A673 (cell line): Measurements from ENCODE around the gene PHACTR4. TPM values are rescaled to one million over a fixed set of nuclear protein-coding genes. Genes with fewer than 3 reads are reported as not detected.

Experiments
- BruUV-seq: library from RNA; stranded (reverse); fragments of 400-500 nt; replicated peaks from 2 replicates; lab custom pipeline; 2021; lab: Mats Ljungman, UMichigan
- CTCF ChIA-PET: fragments of 300-600 bp; sonication (Branson Sonifier 250); formaldehyde crosslinking; loops from one replicate; lab custom pipeline; 2022; ENCODE audit warnings: antibody characterized with exemption; lab: Charles Lee
- POLR2A ChIA-PET: fragments of 300-600 bp; sonication (Branson Sonifier 250); formaldehyde crosslinking; loops from one replicate; lab custom pipeline; 2022; ENCODE audit warnings: antibody characterized with exemption; ENCODE audit not compliant: low non-redundant PET; lab: Charles Lee
- DNase-seq: peaks from one replicate; pipeline ENCODE4 v3.0.0-alpha.2; 2015; ENCODE audit warnings: low spot score
- H3K27ac ChIP-seq: fragments of 200-600 bp; sonication (generic); 2 replicates; pipeline ENCODE4 v1.5.1; 2016; ENCODE audit warnings: mixed run types, low read depth, mild to moderate bottlenecking, mixed read lengths, antibody characterized with exemption, low read length; ENCODE audit not compliant: poor library complexity, severe bottlenecking
- H3K27me3 ChIP-seq: fragments of 200-600 bp; sonication (generic); replicated peaks from 2 replicates; pipeline ENCODE4 v1.6.1; 2017; ENCODE audit warnings: mixed run types, low read depth, mild to moderate bottlenecking, mixed read lengths, antibody characterized with exemption, low read length; ENCODE audit not compliant: insufficient read depth, poor library complexity
- H3K36me3 ChIP-seq: fragments of 200-600 bp; sonication (generic); 2 replicates; pipeline ENCODE4 v1.6.1; 2016; ENCODE audit warnings: mixed run types, mild to moderate bottlenecking, mixed read lengths, antibody characterized with exemption, low read length; ENCODE audit not compliant: insufficient read depth, poor library complexity, severe bottlenecking
- H3K4me1 ChIP-seq: fragments of 200-600 bp; sonication (generic); 2 replicates; pipeline ENCODE4 v1.6.1; 2017; ENCODE audit warnings: mixed run types, mild to moderate bottlenecking, mixed read lengths, antibody characterized with exemption, low read length; ENCODE audit not compliant: insufficient read depth, poor library complexity, severe bottlenecking
- H3K4me3 ChIP-seq: fragments of 200-600 bp; sonication (generic); 2 replicates; pipeline ENCODE4 v1.5.1; 2016; ENCODE audit warnings: low read depth, mixed run types, mild to moderate bottlenecking, mixed read lengths, low read length; ENCODE audit not compliant: poor library complexity, severe bottlenecking
- H3K9me3 ChIP-seq: fragments of 200-600 bp; sonication (generic); 2 replicates; pipeline ENCODE4 v1.6.1; 2016; ENCODE audit warnings: mixed run types, low read depth, mild to moderate bottlenecking, mixed read lengths, antibody characterized with exemption, low read length; ENCODE audit not compliant: poor library complexity, severe bottlenecking
- EZH2 ChIP-seq: fragments of 200-600 bp; sonication (generic); IDR thresholded peaks from 2 replicates; pipeline ENCODE4 v1.6.1; 2017; ENCODE audit warnings: borderline replicate concordance, low read depth, mild to moderate bottlenecking, mixed read lengths, antibody characterized with exemption, low read length; ENCODE audit not compliant: poor library complexity, severe bottlenecking
- intact Hi-C: fragments of 100-400 bp; cut with micrococcal nuclease; formaldehyde crosslinking; loops from one replicate; pipeline ENCODE4 v1.10.0; 2022; ENCODE audit not compliant: unreplicated experiment
- total RNA-seq: library from RNA; stranded (reverse); gene quantifications from 2 replicates; pipeline ENCODE4 v1.2.3, GENCODE V29; 2021
- TF ChIP-seq, protein P1 (sequence below): fragments of 300-800, 200-600 bp; sonication (generic); conservative IDR thresholded peaks from 2 replicates; pipeline ENCODE4 v1.5.1; 2017; ENCODE audit warnings: low read depth, mild to moderate bottlenecking, antibody characterized with exemption, low read length, moderate library complexity, mixed read lengths

Gene PHACTR4
- total RNA-seq, 1 experiment from 2014 or later = 63.4 TPM

GRCh38 chr1:28517649-28517999 is 148.1 kb downstream of the PHACTR4 start:
- Histone ChIP-seq H3K36me3 (peaks cover 15% of the 10 kb centered on the region), H3K27ac (peak overlapping the region; percentile 96), H3K4me3 (peak overlapping the region; percentile 66), H3K9me3 (no peaks in the 10 kb centered on the region), H3K4me1 (peaks cover 14% of the 10 kb centered on the region), H3K27me3 (no peaks in the 10 kb centered on the region)
- POLR2A ChIA-PET = no interaction called here
- intact Hi-C loops = loop anchor here (1.0 to 10.0 kb wide), 4 partner anchors 65 to 273 kb away; no protein-coding TSS in a partner anchor
- CTCF ChIA-PET = interaction anchor here (1.2 to 2.4 kb wide), 3 partner anchors 64 to 359 kb away, joined by 4 to 8 read pairs (median 7); no protein-coding TSS in a partner anchor
- no peak for TF ChIP-seq EZH2
- TF ChIP-seq, protein P1, sequence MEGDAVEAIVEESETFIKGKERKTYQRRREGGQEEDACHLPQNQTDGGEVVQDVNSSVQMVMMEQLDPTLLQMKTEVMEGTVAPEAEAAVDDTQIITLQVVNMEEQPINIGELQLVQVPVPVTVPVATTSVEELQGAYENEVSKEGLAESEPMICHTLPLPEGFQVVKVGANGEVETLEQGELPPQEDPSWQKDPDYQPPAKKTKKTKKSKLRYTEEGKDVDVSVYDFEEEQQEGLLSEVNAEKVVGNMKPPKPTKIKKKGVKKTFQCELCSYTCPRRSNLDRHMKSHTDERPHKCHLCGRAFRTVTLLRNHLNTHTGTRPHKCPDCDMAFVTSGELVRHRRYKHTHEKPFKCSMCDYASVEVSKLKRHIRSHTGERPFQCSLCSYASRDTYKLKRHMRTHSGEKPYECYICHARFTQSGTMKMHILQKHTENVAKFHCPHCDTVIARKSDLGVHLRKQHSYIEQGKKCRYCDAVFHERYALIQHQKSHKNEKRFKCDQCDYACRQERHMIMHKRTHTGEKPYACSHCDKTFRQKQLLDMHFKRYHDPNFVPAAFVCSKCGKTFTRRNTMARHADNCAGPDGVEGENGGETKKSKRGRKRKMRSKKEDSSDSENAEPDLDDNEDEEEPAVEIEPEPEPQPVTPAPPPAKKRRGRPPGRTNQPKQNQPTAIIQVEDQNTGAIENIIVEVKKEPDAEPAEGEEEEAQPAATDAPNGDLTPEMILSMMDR = no peak
- BruUV-seq = no TSS peak
- peak; percentile 60 for DNase-seq

GRCh38 chr1:28518000-28518744 is 148.6 kb downstream of the PHACTR4 start:
- no TSS peak for BruUV-seq
- POLR2A ChIA-PET = interaction anchor here (0.5 kb wide), 1 partner anchor 430 kb away, joined by 3 read pairs; the partner anchor contains the start of gene EYA3
- H3K27me3 ChIP-seq = no peaks in the 10 kb centered on the region
- peak; percentile 95 for DNase-seq
- peak overlapping the region; percentile 66 for H3K4me3 ChIP-seq
- CTCF ChIA-PET = interaction anchor here (0.5 to 2.4 kb wide), 6 partner anchors 64 to 359 kb away, joined by 3 to 8 read pairs (median 4); no protein-coding TSS in a partner anchor
- peaks cover 14% of the 10 kb centered on the region for H3K4me1 ChIP-seq
- H3K36me3 ChIP-seq = peaks cover 10% of the 10 kb centered on the region
- TF ChIP-seq EZH2 = no peak
- TF ChIP-seq, protein P1 = peak; percentile 95
- H3K27ac ChIP-seq = peak overlapping the region; percentile 96
- no peaks in the 10 kb centered on the region for H3K9me3 ChIP-seq
- intact Hi-C loops = loop anchor here (1.0 to 10.0 kb wide), 5 partner anchors 64 to 359 kb away; no protein-coding TSS in a partner anchor

DNA sequence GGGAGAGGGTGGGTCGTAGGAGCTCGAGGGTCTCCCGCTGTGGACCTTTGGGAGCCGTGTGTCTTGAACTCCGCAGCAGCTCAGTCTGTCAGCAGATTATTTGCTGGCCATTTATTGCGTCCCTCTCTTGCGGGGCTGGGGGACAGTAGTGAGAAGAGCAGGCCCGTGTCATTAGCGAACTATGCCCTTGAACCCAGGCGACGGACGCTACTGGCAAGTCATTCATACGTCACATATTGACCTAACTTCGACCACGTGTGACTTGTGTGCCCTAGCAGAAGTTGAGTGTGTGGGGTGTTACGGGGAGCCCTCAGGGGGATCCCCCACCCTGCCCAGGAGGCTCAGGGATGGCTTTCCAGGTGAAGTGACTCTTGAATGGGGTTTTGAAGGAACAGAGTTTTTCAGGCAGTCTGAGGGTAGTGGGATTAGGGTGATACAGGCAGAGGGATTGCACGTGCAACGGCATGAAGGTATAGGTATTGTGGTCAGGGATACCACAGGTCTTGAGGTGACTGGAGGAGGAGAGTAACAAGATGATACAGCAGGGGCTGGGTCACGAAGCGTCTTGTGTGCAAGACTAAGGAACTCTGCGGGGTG is 149.3 kb downstream of the PHACTR4 start:
- Histone ChIP-seq H3K4me3 (peak overlapping the region; percentile 66), H3K36me3 (peaks cover 9% of the 10 kb centered on the region), H3K9me3 (no peaks in the 10 kb centered on the region), H3K4me1 (peaks cover 18% of the 10 kb centered on the region), H3K27ac (peak overlapping the region; percentile 96), H3K27me3 (no peaks in the 10 kb centered on the region)
- CTCF ChIA-PET = interaction anchor here (0.5 to 2.4 kb wide), 4 partner anchors 63 to 358 kb away, joined by 3 to 8 read pairs (median 6); no protein-coding TSS in a partner anchor
- BruUV-seq = TSS peak; percentile 29
- intact Hi-C loops = loop anchor here (2.0 to 10.0 kb wide), 4 partner anchors 63 to 358 kb away; no protein-coding TSS in a partner anchor
- TF ChIP-seq EZH2 = no peak
- TF ChIP-seq, protein P1 = no peak
- DNase-seq = no peak
- POLR2A ChIA-PET = interaction anchor here (0.5 kb wide), 1 partner anchor 430 kb away, joined by 3 read pairs; the partner anchor contains the start of gene EYA3
